ENCODE results near the gene ATP5F1D.

ATP5F1D gene

GRCh38 chr19:1220976-1221903, 20.3 kb upstream of the ATP5F1D start:
- DNase-seq: no peak

GRCh38 chr19:1221904-1222255, 19.7 kb upstream of the ATP5F1D start:
- no peak for DNase-seq

- DNase-seq: no peak
These were observed 19.2 kb upstream of the ATP5F1D start for GRCh38 chr19:1222394-1222793.

- DNase-seq: no peak
These were observed 18.3 kb upstream of the ATP5F1D start for GRCh38 chr19:1223018-1223855.

- DNase-seq: no peak
These were observed 17.3 kb upstream of the ATP5F1D start for GRCh38 chr19:1224047-1224825.

GRCh38 chr19:1224847-1225246, 16.7 kb upstream of the ATP5F1D start:
- DNase-seq: no peak

GRCh38 chr19:1225440-1226226, 15.9 kb upstream of the ATP5F1D start:
- DNase-seq: no peak

GRCh38 chr19:1226227-1226518, 15.4 kb upstream of the ATP5F1D start:
- no peak for DNase-seq

- no peak for DNase-seq
These were observed 14.8 kb upstream of the ATP5F1D start for GRCh38 chr19:1226522-1227303.

GRCh38 chr19:1227304-1228054, 14.1 kb upstream of the ATP5F1D start:
- DNase-seq: no peak

- DNase-seq: no peak
These were observed 13.2 kb upstream of the ATP5F1D start for GRCh38 chr19:1228161-1228957.

- DNase-seq: no peak
These were observed 12.3 kb upstream of the ATP5F1D start for GRCh38 chr19:1229056-1229923.

GRCh38 chr19:1229924-1230782, 11.4 kb upstream of the ATP5F1D start:
- no peak for DNase-seq

- DNase-seq: no peak
These were observed 10.6 kb upstream of the ATP5F1D start for GRCh38 chr19:1230783-1231489.

- no peak for DNase-seq
These were observed 9.6 kb upstream of the ATP5F1D start for GRCh38 chr19:1231729-1232637.

GRCh38 chr19:1232652-1233072, 8.9 kb upstream of the ATP5F1D start:
- no peak for DNase-seq
